SK-N-SH (cell line): ENCODE results near the gene DGKD. TPM values are rescaled to one million over a fixed set of nuclear protein-coding genes. Genes with fewer than 3 reads are reported as not detected.

Source experiments
- CTCF ChIA-PET: fragments of 300-600, 350-600 bp; formaldehyde crosslinking; extraction: SDS; loops from one replicate; lab custom pipeline; 2021; lab: Yijun Ruan, JAX
- POLR2A ChIA-PET: fragments of 350-600 bp; sonication (Branson Sonifier 250); formaldehyde crosslinking; extraction: SDS; loops from one replicate; lab custom pipeline; 2020; ENCODE audit warnings: antibody characterized with exemption, inconsistent platforms; lab: Yijun Ruan, JAX
- DNase-seq: peaks from one replicate; pipeline ENCODE4 v3.0.0; 2012
- H2AFZ ChIP-seq: fragments of 200-600 bp; sonication (generic); 2 replicates; pipeline ENCODE4 v1.8.1; 2016; ENCODE audit warnings: antibody characterized with exemption, mild to moderate bottlenecking, low read depth
- H3F3A ChIP-seq: fragments of 200-600 bp; sonication (generic); replicated peaks from 2 replicates; pipeline ENCODE3; 2016; ENCODE audit warnings: antibody characterized with exemption, mild to moderate bottlenecking; ENCODE audit not compliant: insufficient read depth
- H3K27ac ChIP-seq, 2 experiments: fragments of 200-500 bp in 1 of 2; fragments of 200-600 bp in 1 of 2; sonication (Bioruptor generic) in 1 of 2; sonication (generic), shearing (Covaris generic) in 1 of 2; 2 replicates each; pipeline versions ENCODE4 v1.5.1 to v1.6.1; 2014 to 2016; ENCODE audit warnings: low read depth in 2 of 2, inconsistent platforms in 1 of 2, low read length in 1 of 2, mild to moderate bottlenecking in 1 of 2, mixed read lengths in 1 of 2
- H3K27me3 ChIP-seq: fragments of 200-600 bp; sonication (generic), shearing (Covaris generic); 2 replicates; pipeline ENCODE4 v1.6.1; 2016; ENCODE audit warnings: mixed run types; ENCODE audit not compliant: insufficient read depth
- H3K36me3 ChIP-seq, 2 experiments: fragments of 200-500 bp in 1 of 2; fragments of 200-600 bp in 1 of 2; sonication (Bioruptor generic) in 1 of 2; sonication (generic) in 1 of 2; replicated peaks in 1 of 2; 2 replicates each; pipeline versions ENCODE3 to v1.5.1; 2014 to 2016; ENCODE audit warnings: low read length in 1 of 2, mild to moderate bottlenecking in 1 of 2; ENCODE audit not compliant: insufficient read depth in 2 of 2, control insufficient read depth in 1 of 2
- H3K4me1 ChIP-seq, 2 experiments: fragments of 200-500 bp in 1 of 2; fragments of 200-600 bp in 1 of 2; sonication (Bioruptor generic) in 1 of 2; sonication (generic), shearing (Covaris generic) in 1 of 2; 2 replicates each; pipeline versions ENCODE4 v1.5.1 to v1.6.1; 2014 to 2016; ENCODE audit warnings: low read depth in 1 of 2, low read length in 1 of 2, mixed run types in 1 of 2; ENCODE audit not compliant: insufficient read depth in 2 of 2, control insufficient read depth in 1 of 2
- H3K4me2 ChIP-seq: fragments of 200-600 bp; sonication (generic), shearing (Covaris generic); 2 replicates; pipeline ENCODE4 v1.6.1; 2017; ENCODE audit warnings: mixed run types
- H3K4me3 ChIP-seq, 2 experiments: fragments of 200-500 bp in 1 of 2; fragments of 200-600 bp in 1 of 2; sonication (Bioruptor generic) in 1 of 2; sonication (generic), shearing (Covaris generic) in 1 of 2; 2 replicates each; pipeline versions ENCODE4 v1.5.1 to v1.8.1; 2014 to 2016; ENCODE audit warnings: low read depth in 2 of 2, inconsistent platforms in 1 of 2, low read length in 1 of 2, mild to moderate bottlenecking in 1 of 2, mixed read lengths in 1 of 2, moderate library complexity in 1 of 2
- H3K79me2 ChIP-seq: fragments of 200-600 bp; sonication (generic); 2 replicates; pipeline ENCODE4 v1.8.1; 2017; ENCODE audit warnings: mild to moderate bottlenecking; ENCODE audit not compliant: insufficient read depth
- H3K9ac ChIP-seq: fragments of 200-600 bp; sonication (generic); 2 replicates; pipeline ENCODE4 v1.6.1; 2017; ENCODE audit warnings: mixed run types
- H3K9me2 ChIP-seq: fragments of 200-600 bp; sonication (generic); 2 replicates; pipeline ENCODE4 v1.6.1; 2017; ENCODE audit warnings: mixed run types
- H3K9me3 ChIP-seq: fragments of 200-600 bp; sonication (generic); 2 replicates; pipeline ENCODE4 v1.6.1; 2017; ENCODE audit warnings: mixed run types, mild to moderate bottlenecking, moderate library complexity
- H4K20me1 ChIP-seq: fragments of 200-600 bp; sonication (generic); 2 replicates; pipeline ENCODE4 v1.6.1; 2017; ENCODE audit warnings: mild to moderate bottlenecking, mixed run types; ENCODE audit not compliant: insufficient read depth
- CTCF ChIP-seq: fragments of 200-600 bp; sonication (generic); IDR thresholded peaks from 2 replicates; pipeline ENCODE4 v1.6.1; 2017; ENCODE audit warnings: antibody characterized with exemption, mild to moderate bottlenecking, moderate library complexity
- ELF1 ChIP-seq: IDR thresholded peaks from 2 replicates; pipeline ENCODE4 v1.4.0; 2012
- EP300 ChIP-seq, 2 experiments: IDR thresholded peaks; 2 replicates each; pipeline versions ENCODE4 v1.4.0 to v1.6.1; 2012; ENCODE audit warnings: borderline replicate concordance in 1 of 2, low read depth in 1 of 2, low read length in 1 of 2
- FOXJ3 ChIP-seq: sonication (generic); formaldehyde crosslinking; IDR thresholded peaks from 2 replicates; pipeline ENCODE4 v1.5.1; 2020; ENCODE audit warnings: mild to moderate bottlenecking, missing genetic modification reagents
- FOXM1 ChIP-seq: IDR thresholded peaks from 2 replicates; pipeline ENCODE4 v1.4.0; 2012; ENCODE audit warnings: low read depth, mild to moderate bottlenecking
- IRF3 ChIP-seq: fragments of 150-350 bp; IDR thresholded peaks from 2 replicates; pipeline ENCODE4 v1.6.1; 2016; ENCODE audit warnings: mild to moderate bottlenecking, low read depth, low read length
- MEF2A ChIP-seq: IDR thresholded peaks from 2 replicates; pipeline ENCODE4 v1.4.0; 2012; ENCODE audit warnings: low read depth, borderline replicate concordance
- MXI1 ChIP-seq: IDR thresholded peaks from 2 replicates; pipeline ENCODE4 v1.6.1; 2012; ENCODE audit warnings: mild to moderate bottlenecking, low read depth, low read length, improper control_type of control experiment
- RAD21 ChIP-seq: IDR thresholded peaks from 2 replicates; pipeline ENCODE4 v1.6.1; 2012; ENCODE audit warnings: mild to moderate bottlenecking, low read length
- RCOR1 ChIP-seq: fragments of 150-350 bp; IDR thresholded peaks from 2 replicates; pipeline ENCODE4 v1.6.1; 2017; ENCODE audit warnings: antibody characterized with exemption, low read length
- RFX5 ChIP-seq: IDR thresholded peaks from 2 replicates; pipeline ENCODE4 v1.6.1; 2012; ENCODE audit warnings: mild to moderate bottlenecking, improper control_type of control experiment, low read length
- RXRA ChIP-seq: IDR thresholded peaks from 2 replicates; pipeline ENCODE4 v1.4.0; 2012; ENCODE audit warnings: low read depth, mild to moderate bottlenecking, borderline replicate concordance
- SMC3 ChIP-seq: IDR thresholded peaks from 2 replicates; pipeline ENCODE4 v1.6.1; 2012; ENCODE audit warnings: low read depth, low read length, improper control_type of control experiment
- TAF1 ChIP-seq: IDR thresholded peaks from 2 replicates; pipeline ENCODE4 v1.6.1; 2012; ENCODE audit warnings: low read depth, mild to moderate bottlenecking, low read length, moderate library complexity, borderline replicate concordance
- TEAD4 ChIP-seq: IDR thresholded peaks from 2 replicates; pipeline ENCODE4 v1.4.0; 2012; ENCODE audit warnings: mild to moderate bottlenecking, borderline replicate concordance; ENCODE audit not compliant: insufficient read depth
- USF1 ChIP-seq: IDR thresholded peaks from 2 replicates; pipeline ENCODE4 v1.4.0; 2012; ENCODE audit warnings: low read depth, borderline replicate concordance
- USF2 ChIP-seq: fragments of 150-350 bp; IDR thresholded peaks from 2 replicates; pipeline ENCODE4 v1.6.1; 2017; ENCODE audit warnings: antibody characterized with exemption, low read length, low read depth, borderline replicate concordance
- YY1 ChIP-seq: IDR thresholded peaks from 2 replicates; pipeline ENCODE4 v1.4.0; 2012; ENCODE audit warnings: low read depth, mild to moderate bottlenecking
- WGBS: methylation state at CpG from one replicate; pipeline ENCODE4 v1.1.6; 2017; ENCODE audit warnings: low lambda C conversion rate; 5-methylcytosine and 5-hydroxymethylcytosine counted together
- polyA plus RNA-seq, 3 experiments: library from polyadenylated mRNA; depleted of rRNA; stranded (reverse); fragments of >200 nt; gene quantifications; 2 replicates each; pipeline ENCODE4 v1.2.3, GENCODE V29; 2012

The DGKD gene
- polyA plus RNA-seq, 1 of the 3 experiments (the other 2 are of a cell fraction) = 21.7 TPM

- peaks cover 0 to 6% of the 10 kb centered on the region in 2 experiments for H3K36me3 ChIP-seq
- POLR2A ChIA-PET = no interaction called here
- no peak overlapping the region for H3K4me3 ChIP-seq
- no peak for DNase-seq
- no peaks in the 10 kb centered on the region for H3K9me3 ChIP-seq
- H4K20me1 ChIP-seq = peaks cover 30% of the 10 kb centered on the region; the same call in 1 of the 2 replicates
- H3K4me2 ChIP-seq = no peak overlapping the region
- CTCF ChIA-PET = no interaction called here
- H3K79me2 ChIP-seq = peaks cover 43% of the 10 kb centered on the region
- TF ChIP-seq FOXM1 (no peak), USF1 (no peak), TEAD4 (no peak), USF2 (no peak), YY1 (no peak), RCOR1 (no peak), MEF2A (no peak), FOXJ3 (no peak), RAD21 (no peak), CTCF (no peak), ELF1 (no peak), EP300 (IDR thresholded peaks at IDR 0.05; ENCODE audit: borderline replicate concordance in 1 of 2, low read depth in 1 of 2, low read length in 1 of 2) (no peak), IRF3 (no peak), MXI1 (no peak), TAF1 (no peak), RFX5 (no peak), SMC3 (no peak), RXRA (no peak)
- H3K27ac ChIP-seq = no peak overlapping the region
- H3K9me2 ChIP-seq = no peaks in the 10 kb centered on the region
- H3K27me3 ChIP-seq = no peaks in the 10 kb centered on the region
- no peak overlapping the region for H3K9ac ChIP-seq
- peaks cover 5 to 24% of the 10 kb centered on the region in 2 experiments; a peak in 2 of 4 replicates for H3K4me1 ChIP-seq
- H2AFZ ChIP-seq = no peak overlapping the region
- WGBS = 89% methylated on average over 4 of the region's 4 CpGs
- no peaks in the 10 kb centered on the region for H3F3A ChIP-seq
Measured at GRCh38 chr2:233381638-233381995, 27.3 kb downstream of the DGKD start.
